Gastrocnemius medialis (tissue), 4 donors: Measurements from ENCODE around the gene AP5Z1. TPM values are rescaled to one million over a fixed set of nuclear protein-coding genes. Genes with fewer than 3 reads are reported as not detected.

Experiments used
- ATAC-seq, 2 donors: fragments of 150-250 bp; one replicate each; pipeline ENCODE4 v1.9.1; 2016
- DNase-seq, 2 donors: peaks; one replicate each; pipeline ENCODE4 v3.0.0-alpha.2; 2019
- H3K27ac ChIP-seq, 4 donors: fragments of 200-600 bp; sonication (generic); 1 replicate in 1 of 4; 2 replicates in 3 of 4; pipeline ENCODE4 v1.5.1; 2016 to 2018; ENCODE audit warnings: mild to moderate bottlenecking in 2 of 4, moderate library complexity in 1 of 4
- H3K27me3 ChIP-seq, 3 donors: fragments of 200-600 bp; sonication (generic) in 2 of 3; 1 replicate in 1 of 3; 2 replicates in 2 of 3; pipeline versions ENCODE4 v1.5.1 to v1.6.0; 2016 to 2019; ENCODE audit warnings: mild to moderate bottlenecking in 1 of 3, moderate library complexity in 1 of 3
- H3K36me3 ChIP-seq, 2 donors: fragments of 200-600 bp; sonication (generic) in 1 of 2; one replicate each; pipeline ENCODE4 v1.5.1; 2017 to 2018
- H3K4me1 ChIP-seq, 2 donors: fragments of 200-600 bp; sonication (generic) in 1 of 2; one replicate each; pipeline ENCODE4 v1.5.1; 2016 to 2017; ENCODE audit warnings: mild to moderate bottlenecking in 2 of 2
- H3K4me3 ChIP-seq, 4 donors: fragments of 200-600 bp; sonication (generic) in 3 of 4; 1 replicate in 1 of 4; 2 replicates in 3 of 4; pipeline ENCODE4 v1.5.1; 2016 to 2019; ENCODE audit warnings: mild to moderate bottlenecking in 2 of 4
- H3K9me3 ChIP-seq, 3 donors: fragments of 200-600 bp; sonication (generic) in 2 of 3; 1 replicate in 1 of 3; 2 replicates in 2 of 3; pipeline ENCODE4 v1.5.1; 2016 to 2019
- POLR2A ChIP-seq, 2 donors: fragments of 450-650 bp; IDR thresholded peaks; one replicate each; pipeline ENCODE4 v1.6.1; 2017; ENCODE audit warnings: antibody characterized with exemption in 2 of 2, mild to moderate bottlenecking in 2 of 2, moderate library complexity in 2 of 2
- in situ Hi-C, 4 donors: fragments of 200-750 bp; cut with MboI; loops; one replicate each; pipeline versions ENCODE4 v1.15.0 to v1.8.0; 2017; ENCODE audit warnings: low sequenced_read_pairs in 4 of 4
- intact Hi-C: fragments of 100-400 bp; cut with DNase I; formaldehyde crosslinking; loops from one replicate; pipeline ENCODE4 v1.15.1; 2023; ENCODE audit warnings: low total_unique reads
- total RNA-seq, 4 donors: library from RNA; depleted of rRNA; stranded (reverse); fragments of >200 nt; gene quantifications; one replicate each; pipeline versions ENCODE4 v1.1.0 to v1.2.3, GENCODE V29; 2016
- TF ChIP-seq, protein P1 (sequence below), 5 experiments: fragments of 450-650 bp in 3 of 5; fragments of 200-600 bp in 2 of 5; sonication (generic) in 2 of 5; IDR thresholded peaks in 4 of 5; conservative IDR thresholded peaks in 1 of 5; 1 replicate in 4 of 5; 2 replicates in 1 of 5; pipeline ENCODE4 v1.5.1; 2016 to 2019; ENCODE audit warnings: antibody characterized with exemption in 5 of 5, mild to moderate bottlenecking in 3 of 5, moderate library complexity in 3 of 5

The AP5Z1 gene
- total RNA-seq, 4 donors from 2014 or later, result 10.2 to 18.1 (median 14.6) TPM

DNA sequence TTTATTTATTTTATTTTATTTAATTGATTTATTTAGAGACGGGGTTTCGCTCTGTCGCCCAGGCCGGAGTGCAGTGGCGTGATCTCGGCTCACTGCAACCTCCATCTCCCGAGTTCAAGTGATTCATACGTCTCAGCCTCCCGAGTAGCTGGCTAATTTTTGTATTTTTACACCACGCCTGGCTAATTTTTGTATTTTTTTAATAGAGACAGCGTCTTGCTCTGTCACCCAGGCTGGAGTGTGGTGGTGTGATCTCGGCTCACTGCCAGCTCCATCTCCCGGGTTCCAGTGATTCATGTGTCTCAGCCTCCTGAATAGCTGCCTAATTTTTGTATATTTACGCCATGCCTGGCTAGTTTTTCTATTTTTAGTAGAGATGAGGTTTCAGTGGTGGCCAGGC, 34.2 kb downstream of the AP5Z1 start:
- peak overlapping the region; percentile 45 to 67 (median 62) for H3K27ac ChIP-seq
- H3K9me3 ChIP-seq, result no peaks in the 10 kb centered on the region
- H3K27me3 ChIP-seq, result no peaks in the 10 kb centered on the region
- no peaks in the 10 kb centered on the region for H3K4me1 ChIP-seq
- in situ Hi-C loops, result loop anchor here in 1 of 4 donors (10.0 kb wide), 1 partner anchor 275 kb away; no protein-coding TSS in a partner anchor
- intact Hi-C loops, result no loop called here
- no peak overlapping the region for H3K4me3 ChIP-seq
- ATAC-seq, result no peak
- no peak for DNase-seq
- TF ChIP-seq, protein P1, sequence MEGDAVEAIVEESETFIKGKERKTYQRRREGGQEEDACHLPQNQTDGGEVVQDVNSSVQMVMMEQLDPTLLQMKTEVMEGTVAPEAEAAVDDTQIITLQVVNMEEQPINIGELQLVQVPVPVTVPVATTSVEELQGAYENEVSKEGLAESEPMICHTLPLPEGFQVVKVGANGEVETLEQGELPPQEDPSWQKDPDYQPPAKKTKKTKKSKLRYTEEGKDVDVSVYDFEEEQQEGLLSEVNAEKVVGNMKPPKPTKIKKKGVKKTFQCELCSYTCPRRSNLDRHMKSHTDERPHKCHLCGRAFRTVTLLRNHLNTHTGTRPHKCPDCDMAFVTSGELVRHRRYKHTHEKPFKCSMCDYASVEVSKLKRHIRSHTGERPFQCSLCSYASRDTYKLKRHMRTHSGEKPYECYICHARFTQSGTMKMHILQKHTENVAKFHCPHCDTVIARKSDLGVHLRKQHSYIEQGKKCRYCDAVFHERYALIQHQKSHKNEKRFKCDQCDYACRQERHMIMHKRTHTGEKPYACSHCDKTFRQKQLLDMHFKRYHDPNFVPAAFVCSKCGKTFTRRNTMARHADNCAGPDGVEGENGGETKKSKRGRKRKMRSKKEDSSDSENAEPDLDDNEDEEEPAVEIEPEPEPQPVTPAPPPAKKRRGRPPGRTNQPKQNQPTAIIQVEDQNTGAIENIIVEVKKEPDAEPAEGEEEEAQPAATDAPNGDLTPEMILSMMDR (IDR thresholded peaks at IDR 0.05 in 4 of 5, conservative IDR thresholded peaks at IDR 0.05 in 1 of 5), result no peak
- TF ChIP-seq POLR2A (IDR thresholded peaks at IDR 0.05), result no peak
- no peaks in the 10 kb centered on the region for H3K36me3 ChIP-seq

DNA sequence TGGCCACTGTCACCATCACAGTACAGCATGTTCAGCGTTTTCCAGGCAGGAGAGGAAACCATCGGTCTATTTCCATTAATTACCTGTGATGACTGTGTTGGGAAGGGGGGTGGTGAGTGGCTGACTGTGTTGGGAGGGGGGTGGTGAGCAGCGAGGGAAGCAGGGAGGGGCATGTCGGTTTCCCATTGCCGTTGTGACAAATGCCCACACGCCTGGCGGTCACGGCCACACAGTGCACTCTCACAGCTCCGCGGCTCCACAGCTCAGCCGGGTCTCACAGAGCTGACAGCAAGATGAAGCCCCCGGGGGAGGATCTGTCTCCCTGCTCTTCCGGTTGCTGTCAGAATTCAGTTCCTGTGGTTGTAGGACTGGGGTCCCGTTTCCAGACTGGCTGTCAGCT, 39.0 kb downstream of the AP5Z1 start:
- Histone ChIP-seq H3K4me3 (no peak overlapping the region), H3K27me3 (no peaks in the 10 kb centered on the region), H3K36me3 (no peaks in the 10 kb centered on the region), H3K27ac (no peak overlapping the region), H3K4me1 (no peaks in the 10 kb centered on the region), H3K9me3 (no peaks in the 10 kb centered on the region)
- no peak for ATAC-seq
- DNase-seq, result no peak
- intact Hi-C loops, result no loop called here
- in situ Hi-C loops, result no loop called here
- TF ChIP-seq, protein P1 (IDR thresholded peaks at IDR 0.05 in 4 of 5, conservative IDR thresholded peaks at IDR 0.05 in 1 of 5), result no peak
- TF ChIP-seq POLR2A (IDR thresholded peaks at IDR 0.05), result no peak

DNA sequence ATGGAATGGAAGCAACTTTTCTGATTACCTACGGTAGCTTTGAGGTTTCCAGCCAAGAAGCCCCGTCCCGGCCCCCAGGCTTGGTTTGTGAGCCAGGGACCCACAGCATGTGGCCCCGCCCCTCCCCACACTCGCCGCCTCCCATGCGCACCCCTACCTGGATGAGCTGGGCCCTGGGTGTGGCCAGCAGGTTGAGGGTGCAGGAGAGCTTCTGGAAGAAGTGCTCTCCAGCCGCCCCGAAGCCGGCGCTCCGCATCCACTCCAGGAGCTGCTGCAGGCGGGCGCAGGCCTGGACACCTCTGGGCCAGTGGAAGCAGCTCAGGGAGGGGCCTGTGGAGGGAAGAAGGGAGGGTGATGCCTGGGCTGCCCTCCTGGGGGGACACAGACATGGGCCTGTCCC, 39.7 kb downstream of the AP5Z1 start:
- Histone ChIP-seq H3K4me1 (no peaks in the 10 kb centered on the region), H3K27me3 (no peaks in the 10 kb centered on the region), H3K27ac (no peak overlapping the region), H3K36me3 (no peaks in the 10 kb centered on the region), H3K4me3 (no peak overlapping the region), H3K9me3 (no peaks in the 10 kb centered on the region)
- DNase-seq (no peak), ATAC-seq (no peak)
- TF ChIP-seq POLR2A (IDR thresholded peaks at IDR 0.05), result no peak
- TF ChIP-seq, protein P1 (IDR thresholded peaks at IDR 0.05 in 4 of 5, conservative IDR thresholded peaks at IDR 0.05 in 1 of 5), result no peak
- in situ Hi-C loops, result no loop called here
- intact Hi-C loops, result no loop called here

DNA sequence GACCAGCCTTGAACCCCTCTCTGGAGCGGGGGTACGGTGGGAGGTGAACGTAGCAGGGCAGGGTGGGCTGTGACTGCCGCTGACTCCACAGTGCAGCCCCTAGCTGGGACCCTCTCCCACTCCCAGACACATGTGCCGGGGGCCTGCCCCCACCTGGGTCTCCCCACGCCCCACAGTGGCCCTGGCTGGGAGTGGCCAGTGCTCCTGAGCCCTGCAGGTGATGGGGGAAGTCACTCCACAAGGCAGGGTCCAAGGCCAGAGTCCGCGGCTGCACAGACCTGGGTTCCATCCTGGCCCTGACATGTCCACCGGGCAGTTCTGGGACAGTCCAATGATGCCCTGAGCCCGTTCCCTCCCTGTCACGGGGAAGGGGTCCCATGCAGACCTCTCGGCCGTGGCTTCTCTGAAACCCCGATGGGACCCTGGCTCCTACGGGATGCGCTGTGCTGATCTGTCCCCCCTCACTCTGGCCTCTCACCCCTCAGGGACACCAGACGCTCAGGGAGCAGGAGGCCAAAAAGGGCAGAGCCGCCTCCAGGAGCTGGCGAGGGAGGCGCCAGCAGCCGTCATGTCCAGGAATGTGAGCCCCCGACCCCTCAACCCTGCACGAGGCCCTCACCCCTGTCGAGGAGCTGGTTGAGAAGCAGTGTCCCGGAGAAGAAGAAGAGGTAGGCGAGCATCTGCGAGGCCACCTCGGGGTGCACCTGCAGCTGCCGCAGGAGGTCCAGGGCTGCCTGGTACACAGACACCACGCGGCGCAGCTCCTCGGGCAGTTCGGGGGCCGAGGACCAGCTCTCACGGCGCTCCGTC, 40.4 kb downstream of the AP5Z1 start:
- Histone ChIP-seq H3K27ac (no peak overlapping the region), H3K27me3 (no peaks in the 10 kb centered on the region), H3K4me3 (no peak overlapping the region), H3K36me3 (no peaks in the 10 kb centered on the region), H3K9me3 (no peaks in the 10 kb centered on the region), H3K4me1 (no peaks in the 10 kb centered on the region)
- ATAC-seq (no peak), DNase-seq (no peak)
- intact Hi-C loops, result no loop called here
- in situ Hi-C loops, result no loop called here
- no peak for TF ChIP-seq POLR2A (IDR thresholded peaks at IDR 0.05)
- TF ChIP-seq, protein P1 (IDR thresholded peaks at IDR 0.05 in 4 of 5, conservative IDR thresholded peaks at IDR 0.05 in 1 of 5), result no peak
